GM23338 (cell line): Measurements from ENCODE around the gene MEGF11. TPM values are rescaled to one million over a fixed set of nuclear protein-coding genes. Genes with fewer than 3 reads are reported as not detected.

Experiments used
- ATAC-seq: fragments of 200-7000 bp; cut with Tn5 transposase; 3 replicates; pipeline ENCODE4 v1.9.1; 2020
- DNase-seq: peaks from one replicate; pipeline ENCODE4 v3.0.0-alpha.2; 2015; ENCODE audit warnings: low spot score
- H2AFZ ChIP-seq: fragments of 200-600 bp; sonication (generic); 2 replicates; pipeline ENCODE4 v1.8.0; 2016; ENCODE audit warnings: antibody characterized with exemption, mild to moderate bottlenecking, moderate library complexity
- H3F3A ChIP-seq: fragments of 200-600 bp; sonication (generic); replicated peaks from 2 replicates; pipeline ENCODE4 v1.8.0; 2017; ENCODE audit warnings: antibody characterized with exemption, mixed run types, low read depth
- H3K27ac ChIP-seq: fragments of 200-600 bp; sonication (generic); 2 replicates; pipeline ENCODE4 v1.6.1; 2016; ENCODE audit warnings: low read depth
- H3K27me3 ChIP-seq: fragments of 200-600 bp; sonication (generic); 2 replicates; pipeline ENCODE4 v1.8.0; 2016; ENCODE audit warnings: mild to moderate bottlenecking, mixed run types, moderate library complexity; ENCODE audit not compliant: insufficient read depth
- H3K36me3 ChIP-seq: fragments of 200-600 bp; sonication (generic); 2 replicates; pipeline ENCODE4 v1.8.0; 2016; ENCODE audit warnings: mild to moderate bottlenecking; ENCODE audit not compliant: insufficient read depth
- H3K4me1 ChIP-seq: fragments of 200-600 bp; sonication (generic); 2 replicates; pipeline ENCODE4 v1.8.0; 2016; ENCODE audit warnings: mild to moderate bottlenecking, moderate library complexity; ENCODE audit not compliant: insufficient read depth
- H3K4me2 ChIP-seq: fragments of 200-600 bp; sonication (generic); 2 replicates; pipeline ENCODE4 v1.7.1; 2017; ENCODE audit warnings: mixed run types
- H3K4me3 ChIP-seq: fragments of 200-600 bp; sonication (generic); 2 replicates; pipeline ENCODE4 v1.6.1; 2016; ENCODE audit warnings: mixed run types
- H3K79me2 ChIP-seq: fragments of 200-600 bp; sonication (generic); replicated peaks from 2 replicates; pipeline ENCODE4 v1.8.0; 2017; ENCODE audit warnings: mild to moderate bottlenecking; ENCODE audit not compliant: insufficient read depth
- H3K9me2 ChIP-seq: fragments of 200-600 bp; sonication (generic); 2 replicates; pipeline ENCODE4 v1.8.0; 2017; ENCODE audit not compliant: insufficient read depth
- H4K20me1 ChIP-seq: fragments of 200-600 bp; sonication (generic); replicated peaks from 2 replicates; pipeline ENCODE4 v1.8.0; 2017; ENCODE audit warnings: mild to moderate bottlenecking; ENCODE audit not compliant: insufficient read depth
- H3K27ac Mint-ChIP-seq: 2 replicates; pipeline ENCODE4 v1.8.0; 2020; ENCODE audit warnings: inconsistent platforms, mild to moderate bottlenecking, moderate library complexity, mixed read lengths
- H3K27me3 Mint-ChIP-seq: 3 replicates; pipeline ENCODE4 v1.8.0; 2022; ENCODE audit warnings: low read depth, mild to moderate bottlenecking, moderate library complexity, mixed read lengths, inconsistent platforms; ENCODE audit not compliant: insufficient read depth, poor library complexity
- H3K36me3 Mint-ChIP-seq: 3 replicates; pipeline ENCODE4 v1.8.0; 2021; ENCODE audit warnings: low read depth, mild to moderate bottlenecking, inconsistent platforms, moderate library complexity, mixed read lengths
- H3K4me1 Mint-ChIP-seq: 3 replicates; pipeline ENCODE4 v1.8.0; 2020; ENCODE audit warnings: mild to moderate bottlenecking, inconsistent platforms, mixed read lengths
- H3K4me3 Mint-ChIP-seq: 3 replicates; pipeline ENCODE4 v1.8.0; 2021; ENCODE audit warnings: moderate library complexity, mild to moderate bottlenecking, inconsistent platforms, mixed read lengths
- H3K9me3 Mint-ChIP-seq: 3 replicates; pipeline ENCODE4 v1.8.0; 2020; ENCODE audit warnings: moderate library complexity, mild to moderate bottlenecking, inconsistent platforms, mixed read lengths
- CREB1 ChIP-seq: fragments of 250-450 bp; sonication (Bioruptor Pico); IDR thresholded peaks from 2 replicates; pipeline ENCODE4 v1.5.0; 2020; ENCODE audit warnings: low read depth, mild to moderate bottlenecking, moderate library complexity
- CTCF ChIP-seq, 2 experiments: fragments of 200-600 bp in 1 of 2; sonication (generic) in 1 of 2; conservative IDR thresholded peaks; 2 replicates each; pipeline versions ENCODE4 v1.5.1 to v1.6.1; 2016 to 2017; ENCODE audit warnings: antibody characterized with exemption in 2 of 2, low read depth in 2 of 2, mild to moderate bottlenecking in 2 of 2, moderate library complexity in 1 of 2
- ETS1 ChIP-seq: IDR thresholded peaks from 2 replicates; pipeline ENCODE4 v1.6.1; 2016; ENCODE audit warnings: antibody characterized with exemption
- EZH2 ChIP-seq: fragments of 200-600 bp; sonication (generic); IDR thresholded peaks from one replicate; pipeline ENCODE4 v1.8.0; 2017; ENCODE audit warnings: antibody characterized with exemption, mild to moderate bottlenecking, low read depth; ENCODE audit not compliant: unreplicated experiment
- EZH2phosphoT487 ChIP-seq: fragments of 200-600 bp; sonication (generic); IDR thresholded peaks from one replicate; pipeline ENCODE4 v1.8.1; 2018; ENCODE audit warnings: antibody characterized with exemption; ENCODE audit not compliant: unreplicated experiment
- JUNB ChIP-seq: IDR thresholded peaks from one replicate; pipeline ENCODE4 v1.6.1; 2016; ENCODE audit warnings: antibody characterized with exemption; ENCODE audit not compliant: unreplicated experiment
- NANOG ChIP-seq: IDR thresholded peaks from 2 replicates; pipeline ENCODE4 v1.6.1; 2016; ENCODE audit warnings: antibody characterized with exemption, borderline replicate concordance
- POLR2AphosphoS5 ChIP-seq: IDR thresholded peaks from 2 replicates; pipeline ENCODE4 v1.6.1; 2016; ENCODE audit warnings: antibody characterized with exemption, low read depth
- REST ChIP-seq: IDR thresholded peaks from one replicate; pipeline ENCODE4 v1.6.1; 2018; ENCODE audit warnings: antibody characterized with exemption; ENCODE audit not compliant: unreplicated experiment
- STAT1 ChIP-seq: IDR thresholded peaks from one replicate; pipeline ENCODE4 v1.6.1; 2016; ENCODE audit warnings: antibody characterized with exemption; ENCODE audit not compliant: unreplicated experiment
- ZNF114 ChIP-seq: fragments of 250-450 bp; sonication (Bioruptor Pico); IDR thresholded peaks from 2 replicates; pipeline ENCODE4 v1.5.0; 2020; ENCODE audit warnings: mild to moderate bottlenecking, moderate library complexity
- ZNF331 ChIP-seq: fragments of 250-450 bp; sonication (Bioruptor Pico); IDR thresholded peaks from 2 replicates; pipeline ENCODE4 v1.5.0; 2020; ENCODE audit warnings: low read depth, mild to moderate bottlenecking, moderate library complexity
- polyA plus RNA-seq: library from polyadenylated mRNA; unstranded; fragments of >200 nt; fragmentation: Nextera tagmentation; extraction: Ambion mirVana; gene quantifications from 2 replicates; pipeline ENCODE4 v1.2.1, GENCODE V29; 2016
- total RNA-seq: library from RNA; depleted of rRNA; stranded (reverse); fragments of >200 nt; shearing (Covaris generic); gene quantifications from 2 replicates; pipeline ENCODE4 v1.2.3, GENCODE V29; 2014
- TF ChIP-seq, protein P1 (sequence below): fragments of 250-450 bp; sonication (Bioruptor Pico); IDR thresholded peaks from 2 replicates; pipeline ENCODE4 v1.5.0; 2020; ENCODE audit warnings: mild to moderate bottlenecking, moderate library complexity

MEGF11 gene
- total and polyA plus RNA-seq, 2 experiments from 2014 or later: 1.3 to 1.9 TPM

DNA sequence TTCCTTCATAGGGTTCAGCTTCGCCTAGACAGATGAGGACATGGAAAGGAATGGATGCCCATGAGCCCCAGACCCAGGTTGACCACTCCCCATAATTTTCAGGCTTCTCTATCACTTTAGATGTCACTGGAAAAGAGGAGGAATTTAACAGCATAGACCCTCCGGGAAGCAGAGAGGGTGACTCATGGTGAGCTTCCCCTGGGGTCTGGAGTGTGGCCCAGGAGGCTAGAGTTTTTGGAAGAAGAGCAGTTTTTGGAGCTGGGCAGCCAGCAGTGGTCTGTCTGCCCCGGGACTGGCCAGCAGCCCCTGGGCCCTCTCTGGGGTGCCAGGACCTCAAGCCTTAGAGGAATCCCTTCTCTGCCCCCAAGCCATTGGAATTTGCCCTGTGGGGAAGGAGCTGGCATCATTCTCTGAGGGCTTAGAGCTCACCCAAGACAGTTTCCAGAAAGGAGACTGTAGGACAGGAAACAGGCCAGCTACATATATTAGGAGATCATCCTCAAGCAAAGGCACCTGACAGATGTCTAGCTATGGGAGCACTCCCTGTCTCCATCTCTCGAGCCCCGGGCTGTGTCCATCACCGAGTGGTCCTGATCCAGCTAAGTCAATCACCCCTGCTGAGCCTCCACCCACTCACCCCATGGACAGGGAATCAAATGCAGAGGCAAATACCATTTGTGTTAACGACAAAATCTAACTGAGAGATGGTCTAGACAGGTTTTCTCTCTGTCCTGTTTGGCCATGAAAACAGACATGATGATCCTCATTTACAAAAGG, 67.3 kb downstream of the MEGF11 start:
- peaks cover 64% of the 10 kb centered on the region for H3K4me1 Mint-ChIP-seq
- Histone ChIP-seq H3K4me3 (no peak overlapping the region), H3K36me3 (no peaks in the 10 kb centered on the region), H3K27ac (no peak overlapping the region), H4K20me1 (no peaks in the 10 kb centered on the region), H3F3A (0 out of 2 replicates have a peak, but pooled peaks cover 2% of the 10 kb centered on the region), H3K4me2 (no peak overlapping the region), H3K4me1 (peaks cover 36% of the 10 kb centered on the region), H2AFZ (no peak overlapping the region), H3K9me2 (no peaks in the 10 kb centered on the region), H3K27me3 (no peaks in the 10 kb centered on the region), H3K79me2 (no peaks in the 10 kb centered on the region)
- ATAC-seq: no peak
- H3K36me3 Mint-ChIP-seq: no peaks in the 10 kb centered on the region
- TF ChIP-seq POLR2AphosphoS5: no peak
- no peak for TF ChIP-seq ETS1
- no peak for TF ChIP-seq NANOG
- TF ChIP-seq EZH2: no peak
- no peak for TF ChIP-seq CREB1 (CRISPR knock-in tag)
- no peak for TF ChIP-seq STAT1
- TF ChIP-seq CTCF (conservative IDR thresholded peaks at IDR 0.05; ENCODE audit: low read depth in 2 of 2): no peak
- no peak for TF ChIP-seq EZH2phosphoT487
- TF ChIP-seq JUNB: no peak
- no peak for TF ChIP-seq ZNF114 (CRISPR knock-in tag)
- no peak for TF ChIP-seq REST
- no peak for TF ChIP-seq ZNF331 (CRISPR knock-in tag)
- TF ChIP-seq, protein P1, sequence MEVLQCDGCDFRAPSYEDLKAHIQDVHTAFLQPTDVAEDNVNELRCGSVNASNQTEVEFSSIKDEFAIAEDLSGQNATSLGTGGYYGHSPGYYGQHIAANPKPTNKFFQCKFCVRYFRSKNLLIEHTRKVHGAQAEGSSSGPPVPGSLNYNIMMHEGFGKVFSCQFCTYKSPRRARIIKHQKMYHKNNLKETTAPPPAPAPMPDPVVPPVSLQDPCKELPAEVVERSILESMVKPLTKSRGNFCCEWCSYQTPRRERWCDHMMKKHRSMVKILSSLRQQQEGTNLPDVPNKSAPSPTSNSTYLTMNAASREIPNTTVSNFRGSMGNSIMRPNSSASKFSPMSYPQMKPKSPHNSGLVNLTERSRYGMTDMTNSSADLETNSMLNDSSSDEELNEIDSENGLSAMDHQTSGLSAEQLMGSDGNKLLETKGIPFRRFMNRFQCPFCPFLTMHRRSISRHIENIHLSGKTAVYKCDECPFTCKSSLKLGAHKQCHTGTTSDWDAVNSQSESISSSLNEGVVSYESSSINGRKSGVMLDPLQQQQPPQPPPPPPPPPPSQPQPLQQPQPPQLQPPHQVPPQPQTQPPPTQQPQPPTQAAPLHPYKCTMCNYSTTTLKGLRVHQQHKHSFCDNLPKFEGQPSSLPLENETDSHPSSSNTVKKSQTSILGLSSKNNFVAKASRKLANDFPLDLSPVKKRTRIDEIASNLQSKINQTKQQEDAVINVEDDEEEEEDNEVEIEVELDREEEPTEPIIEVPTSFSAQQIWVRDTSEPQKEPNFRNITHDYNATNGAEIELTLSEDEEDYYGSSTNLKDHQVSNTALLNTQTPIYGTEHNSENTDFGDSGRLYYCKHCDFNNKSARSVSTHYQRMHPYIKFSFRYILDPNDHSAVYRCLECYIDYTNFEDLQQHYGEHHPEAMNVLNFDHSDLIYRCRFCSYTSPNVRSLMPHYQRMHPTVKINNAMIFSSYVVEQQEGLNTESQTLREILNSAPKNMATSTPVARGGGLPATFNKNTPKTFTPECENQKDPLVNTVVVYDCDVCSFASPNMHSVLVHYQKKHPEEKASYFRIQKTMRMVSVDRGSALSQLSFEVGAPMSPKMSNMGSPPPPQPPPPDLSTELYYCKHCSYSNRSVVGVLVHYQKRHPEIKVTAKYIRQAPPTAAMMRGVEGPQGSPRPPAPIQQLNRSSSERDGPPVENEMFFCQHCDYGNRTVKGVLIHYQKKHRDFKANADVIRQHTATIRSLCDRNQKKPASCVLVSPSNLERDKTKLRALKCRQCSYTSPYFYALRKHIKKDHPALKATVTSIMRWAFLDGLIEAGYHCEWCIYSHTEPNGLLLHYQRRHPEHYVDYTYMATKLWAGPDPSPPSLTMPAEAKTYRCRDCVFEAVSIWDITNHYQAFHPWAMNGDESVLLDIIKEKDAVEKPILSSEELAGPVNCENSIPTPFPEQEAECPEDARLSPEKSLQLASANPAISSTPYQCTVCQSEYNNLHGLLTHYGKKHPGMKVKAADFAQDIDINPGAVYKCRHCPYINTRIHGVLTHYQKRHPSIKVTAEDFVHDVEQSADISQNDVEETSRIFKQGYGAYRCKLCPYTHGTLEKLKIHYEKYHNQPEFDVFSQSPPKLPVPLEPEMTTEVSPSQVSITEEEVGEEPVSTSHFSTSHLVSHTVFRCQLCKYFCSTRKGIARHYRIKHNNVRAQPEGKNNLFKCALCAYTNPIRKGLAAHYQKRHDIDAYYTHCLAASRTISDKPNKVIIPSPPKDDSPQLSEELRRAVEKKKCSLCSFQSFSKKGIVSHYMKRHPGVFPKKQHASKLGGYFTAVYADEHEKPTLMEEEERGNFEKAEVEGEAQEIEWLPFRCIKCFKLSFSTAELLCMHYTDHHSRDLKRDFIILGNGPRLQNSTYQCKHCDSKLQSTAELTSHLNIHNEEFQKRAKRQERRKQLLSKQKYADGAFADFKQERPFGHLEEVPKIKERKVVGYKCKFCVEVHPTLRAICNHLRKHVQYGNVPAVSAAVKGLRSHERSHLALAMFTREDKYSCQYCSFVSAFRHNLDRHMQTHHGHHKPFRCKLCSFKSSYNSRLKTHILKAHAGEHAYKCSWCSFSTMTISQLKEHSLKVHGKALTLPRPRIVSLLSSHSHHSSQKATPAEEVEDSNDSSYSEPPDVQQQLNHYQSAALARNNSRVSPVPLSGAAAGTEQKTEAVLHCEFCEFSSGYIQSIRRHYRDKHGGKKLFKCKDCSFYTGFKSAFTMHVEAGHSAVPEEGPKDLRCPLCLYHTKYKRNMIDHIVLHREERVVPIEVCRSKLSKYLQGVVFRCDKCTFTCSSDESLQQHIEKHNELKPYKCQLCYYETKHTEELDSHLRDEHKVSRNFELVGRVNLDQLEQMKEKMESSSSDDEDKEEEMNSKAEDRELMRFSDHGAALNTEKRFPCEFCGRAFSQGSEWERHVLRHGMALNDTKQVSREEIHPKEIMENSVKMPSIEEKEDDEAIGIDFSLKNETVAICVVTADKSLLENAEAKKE (CRISPR knock-in tag): no peak
- no peak overlapping the region for H3K4me3 Mint-ChIP-seq
- no peak overlapping the region for H3K27ac Mint-ChIP-seq
- H3K9me3 Mint-ChIP-seq: no peaks in the 10 kb centered on the region; the same call in 2 of the 3 replicates
- no peak for DNase-seq
- H3K27me3 Mint-ChIP-seq: peaks cover 15% of the 10 kb centered on the region
